ENCODE data around the gene ZFPL1.

The ZFPL1 gene

GRCh38 chr11:65130631-65131416 lies 46.8 kb downstream of the ZFPL1 start:
- DNase-seq (ENCODE audit: low read depth) = no peak

GRCh38 chr11:65131417-65131776 lies 47.4 kb downstream of the ZFPL1 start:
- DNase-seq (ENCODE audit: low read depth) = no peak

GRCh38 chr11:65131895-65132237 lies 47.8 kb downstream of the ZFPL1 start:
- DNase-seq (ENCODE audit: low read depth) = no peak

GRCh38 chr11:65132238-65132987 lies 48.4 kb downstream of the ZFPL1 start:
- DNase-seq (ENCODE audit: low read depth) = no peak

- no peak for DNase-seq (ENCODE audit: low read depth)
Measured at GRCh38 chr11:65132988-65133700, 49.1 kb downstream of the ZFPL1 start.

GRCh38 chr11:65133724-65134123 lies 49.7 kb downstream of the ZFPL1 start:
- DNase-seq (ENCODE audit: low read depth) = peak; percentile 43

GRCh38 chr11:65134240-65134951 lies 50.4 kb downstream of the ZFPL1 start, which contains the start of gene SYVN1:
TSS of gene SYVN1 (minus strand) at chr11:65134519. CDS start at chr11:65133601, 918 bp downstream.
- DNase-seq (ENCODE audit: low read depth) = peak; percentile 86

GRCh38 chr11:65134952-65135632 lies 51.1 kb downstream of the ZFPL1 start:
- peak; percentile 98 for DNase-seq (ENCODE audit: low read depth)

- no peak for DNase-seq (ENCODE audit: low read depth)
Measured at GRCh38 chr11:65135633-65136145, 51.7 kb downstream of the ZFPL1 start.

GRCh38 chr11:65136515-65137096 lies 52.6 kb downstream of the ZFPL1 start:
- DNase-seq (ENCODE audit: low read depth) = no peak
